ENCODE measurements around the gene ATP9B.

Gene ATP9B

GRCh38 chr18:79399275-79400081, 330.3 kb downstream of the ATP9B start:
- no peak for DNase-seq

- DNase-seq = peak; percentile 18
Measured at GRCh38 chr18:79400091-79400590, 330.9 kb downstream of the ATP9B start.

- DNase-seq = no peak
Measured at GRCh38 chr18:79400591-79401381, 331.6 kb downstream of the ATP9B start.

- DNase-seq = no peak
Measured at GRCh38 chr18:79401494-79402208, 332.5 kb downstream of the ATP9B start.

GRCh38 chr18:79402209-79402576, 333.0 kb downstream of the ATP9B start:
- DNase-seq = no peak

- peak; percentile 48 for DNase-seq
Measured at GRCh38 chr18:79402977-79403722, 334.0 kb downstream of the ATP9B start.

- DNase-seq = peak; percentile 24
Measured at GRCh38 chr18:79403723-79404566, 334.8 kb downstream of the ATP9B start.

- DNase-seq = no peak
Measured at GRCh38 chr18:79404567-79404910, 335.3 kb downstream of the ATP9B start.

- no peak for DNase-seq
Measured at GRCh38 chr18:79405019-79405780, 336.0 kb downstream of the ATP9B start.

GRCh38 chr18:79405781-79406575, 336.8 kb downstream of the ATP9B start:
- DNase-seq = no peak

- no peak for DNase-seq
Measured at GRCh38 chr18:79406708-79407107, 337.5 kb downstream of the ATP9B start.

GRCh38 chr18:79409313-79409712, 340.1 kb downstream of the ATP9B start:
- DNase-seq = no peak

GRCh38 chr18:79410171-79410641, 341.0 kb downstream of the ATP9B start:
- no peak for DNase-seq

- DNase-seq = no peak
Measured at GRCh38 chr18:79410731-79411613, 341.8 kb downstream of the ATP9B start.

GRCh38 chr18:79411614-79412526, 342.7 kb downstream of the ATP9B start:
- DNase-seq = no peak

- no peak for DNase-seq
Measured at GRCh38 chr18:79413025-79413424, 343.8 kb downstream of the ATP9B start.

GRCh38 chr18:79413426-79413825, 344.2 kb downstream of the ATP9B start:
- no peak for DNase-seq

Data from fibroblast of skin of back (primary cell).